SH-SY5Y (cell line): ENCODE data around the gene BTAF1.

ENCODE experiments used
- GATA2 ChIP-seq: IDR thresholded peaks from 2 replicates; pipeline ENCODE4 v1.6.1; 2011; ENCODE audit warnings: mild to moderate bottlenecking, low read depth, low read length
- GATA3 ChIP-seq: IDR thresholded peaks from 2 replicates; pipeline ENCODE4 v1.6.1; 2011; ENCODE audit warnings: low read depth, mild to moderate bottlenecking, low read length, moderate library complexity

- TF ChIP-seq GATA2 = no peak
- no peak for TF ChIP-seq GATA3
Observed at GRCh38 chr10:91908337-91909116, 15.0 kb upstream of the BTAF1 start.
